ENCODE measurements around the gene HSPA1A.

The HSPA1A gene

DNA sequence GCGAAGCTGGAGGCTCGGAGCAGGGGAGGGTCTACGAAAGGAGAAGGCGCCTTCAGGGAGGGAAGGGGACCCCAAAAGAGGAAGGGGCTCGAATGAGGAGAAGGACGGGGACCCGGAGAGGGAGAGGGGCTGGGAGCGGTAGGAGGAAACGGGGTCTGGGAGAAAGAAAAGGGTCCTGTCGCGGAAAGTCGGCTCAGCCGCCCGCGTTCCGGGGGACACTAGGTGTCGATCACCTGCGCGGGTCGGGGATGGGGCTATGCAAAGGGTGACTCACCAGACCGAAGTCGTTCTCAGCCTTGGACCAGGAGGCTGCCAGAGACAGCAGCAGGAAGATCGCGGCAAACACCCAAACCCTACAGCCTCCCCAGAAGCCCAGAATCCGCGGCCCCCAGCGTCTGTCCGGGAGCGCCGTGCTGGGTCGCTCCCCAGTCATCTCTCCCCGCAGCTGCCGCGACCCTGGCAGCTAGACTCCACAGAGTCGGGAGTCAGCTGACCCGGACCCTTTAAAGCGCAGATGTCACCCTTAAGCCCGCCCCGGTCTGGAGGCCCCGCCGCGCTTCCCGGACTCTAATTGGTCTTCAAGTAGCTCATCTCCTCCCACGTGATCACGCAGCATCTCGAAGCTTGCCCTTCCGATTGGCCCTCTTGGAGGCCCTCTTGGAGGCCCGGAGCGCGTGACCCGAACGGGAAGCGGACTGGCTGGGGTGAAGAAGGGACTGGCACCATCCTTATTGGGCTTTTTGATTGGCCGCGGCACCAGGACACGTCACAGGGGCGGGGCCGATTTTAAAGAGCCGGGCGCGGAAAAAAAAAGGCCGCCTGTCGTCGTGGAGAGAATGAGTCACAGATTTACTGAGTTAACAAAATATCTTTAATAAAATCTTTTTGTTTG lies 47.2 kb downstream of the HSPA1A start, which contains the start of gene NEU1:
Gene NEU1, minus strand, starts transcription at position 478 of the 892 bp plus-strand sequence. Its CDS starts 45 bp downstream, at position 433.
- CTCF ChIA-PET: interaction anchor here (0.6 to 7.0 kb wide), 10 partner anchors 13 to 826 kb away, joined by 3 to 53 read pairs (median 4); partner anchors contain the start of gene DDAH2
- POLR2A ChIA-PET: interaction anchor here (0.5 to 5.0 kb wide), 57 partner anchors 9 to 461 kb away, joined by 3 to 125 read pairs (median 5); partner anchors contain the start of genes ABHD16A, ATP6V1G2, BAG6 and C6orf47
- peaks cover 0 to 34% of the 10 kb centered on the region in 2 experiments; a peak in 2 of 3 replicates for H3K36me3 ChIP-seq (ENCODE audit: control insufficient read depth in 2 of 2, insufficient read depth in 1 of 2, low read length in 2 of 2)
- no peaks in the 10 kb centered on the region for H3K4me1 ChIP-seq (ENCODE audit: control insufficient read depth, insufficient read depth, low read length)
- peak within 1 kb of the TSS; percentile 27 for H3K27ac ChIP-seq (ENCODE audit: extremely low read depth, low read depth, low read length)
- peak within 1 kb of the TSS; percentile 82 for H3K4me3 ChIP-seq (ENCODE audit: low read depth, low read length)
- H3K9me3 ChIP-seq (ENCODE audit: control insufficient read depth, insufficient read depth, low read depth, low read length): no peaks in the 10 kb centered on the region
- TF ChIP-seq GLI4 (tag by site-specific recombination; IDR thresholded peaks at IDR 0.05) (peak; percentile 67; the same call in 1 of the 2 replicates), ZNF24 (tag by site-specific recombination; IDR thresholded peaks at IDR 0.05) (peak; percentile 68; the same call in 1 of the 2 replicates), ZNF629 (tag by site-specific recombination; IDR thresholded peaks at IDR 0.05) (peak; percentile 62), ZNF580 (tag by site-specific recombination; IDR thresholded peaks at IDR 0.05) (no peak), ZNF654 (tag by site-specific recombination; IDR thresholded peaks at IDR 0.05; ENCODE audit: low read depth) (no peak), ZNF121 (tag by site-specific recombination; IDR thresholded peaks at IDR 0.05) (peak; percentile 80; the same call in 1 of the 2 replicates), ZNF449 (tag by site-specific recombination; IDR thresholded peaks at IDR 0.05) (no peak), ZNF677 (tag by site-specific recombination; IDR thresholded peaks at IDR 0.05) (no peak), PRDM2 (tag by site-specific recombination; IDR thresholded peaks at IDR 0.05; ENCODE audit: borderline replicate concordance) (no peak), WT1 (tag by site-specific recombination; IDR thresholded peaks at IDR 0.05) (no peak; the same call in 1 of the 2 replicates), ZFHX2 (tag by site-specific recombination; conservative IDR thresholded peaks at IDR 0.05) (peak; percentile 19; the same call in 1 of the 2 replicates), ZNF350 (tag by site-specific recombination; IDR thresholded peaks at IDR 0.05) (no peak), ZNF624 (tag by site-specific recombination; IDR thresholded peaks at IDR 0.05) (no peak), ZXDB (tag by site-specific recombination; IDR thresholded peaks at IDR 0.05) (peak; percentile 82), ZNF48 (tag by site-specific recombination; IDR thresholded peaks at IDR 0.05) (no peak), ZBTB26 (tag by site-specific recombination; optimal IDR thresholded peaks at IDR 0.05) (peak; percentile 58), MYNN (tag by site-specific recombination; IDR thresholded peaks at IDR 0.05; ENCODE audit: borderline replicate concordance) (no peak), ZSCAN18 (tag by site-specific recombination; IDR thresholded peaks at IDR 0.05) (no peak), ZNF610 (tag by site-specific recombination; IDR thresholded peaks at IDR 0.05; ENCODE audit: borderline replicate concordance) (peak; percentile 72; the same call in 1 of the 2 replicates), ZNF155 (tag by site-specific recombination; IDR thresholded peaks at IDR 0.05) (no peak), ZFP69B (tag by site-specific recombination; IDR thresholded peaks at IDR 0.05) (peak; percentile 76), ZNF433 (tag by site-specific recombination; IDR thresholded peaks at IDR 0.05; ENCODE audit: low read depth) (no peak), ZSCAN23 (tag by site-specific recombination; IDR thresholded peaks at IDR 0.05) (no peak; the same call in 1 of the 2 replicates)
- TF ChIP-seq, protein P1, sequence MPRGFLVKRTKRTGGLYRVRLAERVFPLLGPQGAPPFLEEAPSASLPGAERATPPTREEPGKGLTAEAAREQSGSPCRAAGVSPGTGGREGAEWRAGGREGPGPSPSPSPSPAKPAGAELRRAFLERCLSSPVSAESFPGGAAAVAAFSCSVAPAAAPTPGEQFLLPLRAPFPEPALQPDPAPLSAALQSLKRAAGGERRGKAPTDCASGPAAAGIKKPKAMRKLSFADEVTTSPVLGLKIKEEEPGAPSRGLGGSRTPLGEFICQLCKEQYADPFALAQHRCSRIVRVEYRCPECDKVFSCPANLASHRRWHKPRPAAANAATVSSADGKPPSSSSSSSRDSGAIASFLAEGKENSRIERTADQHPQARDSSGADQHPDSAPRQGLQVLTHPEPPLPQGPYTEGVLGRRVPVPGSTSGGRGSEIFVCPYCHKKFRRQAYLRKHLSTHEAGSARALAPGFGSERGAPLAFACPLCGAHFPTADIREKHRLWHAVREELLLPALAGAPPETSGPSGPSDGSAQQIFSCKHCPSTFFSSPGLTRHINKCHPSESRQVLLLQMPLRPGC (tag by site-specific recombination; IDR thresholded peaks at IDR 0.05): peak; percentile 75; the same call in 1 of the 2 replicates

Data from HEK293 (cell line).